Measurements from ENCODE around the gene TRPM8.

GRCh38 chr2:233964581-233964980, 47.4 kb downstream of the TRPM8 start:
- TF ChIP-seq CTCF (IDR thresholded peaks at IDR 0.05) (no peak), POLR2A (IDR thresholded peaks at IDR 0.05) (no peak)
